ENCODE measurements around the gene FGD3.
"Not testable (repeated sequence)": the region's sequence is repeated elsewhere in the genome, so short reads cannot be mapped to it uniquely, and the experiment has no call there.

- not testable (repeated sequence) for TF ChIP-seq EZH2 (IDR thresholded peaks at IDR 0.05; ENCODE audit: low read length, missing control alignments)
- TF ChIP-seq, protein P1, sequence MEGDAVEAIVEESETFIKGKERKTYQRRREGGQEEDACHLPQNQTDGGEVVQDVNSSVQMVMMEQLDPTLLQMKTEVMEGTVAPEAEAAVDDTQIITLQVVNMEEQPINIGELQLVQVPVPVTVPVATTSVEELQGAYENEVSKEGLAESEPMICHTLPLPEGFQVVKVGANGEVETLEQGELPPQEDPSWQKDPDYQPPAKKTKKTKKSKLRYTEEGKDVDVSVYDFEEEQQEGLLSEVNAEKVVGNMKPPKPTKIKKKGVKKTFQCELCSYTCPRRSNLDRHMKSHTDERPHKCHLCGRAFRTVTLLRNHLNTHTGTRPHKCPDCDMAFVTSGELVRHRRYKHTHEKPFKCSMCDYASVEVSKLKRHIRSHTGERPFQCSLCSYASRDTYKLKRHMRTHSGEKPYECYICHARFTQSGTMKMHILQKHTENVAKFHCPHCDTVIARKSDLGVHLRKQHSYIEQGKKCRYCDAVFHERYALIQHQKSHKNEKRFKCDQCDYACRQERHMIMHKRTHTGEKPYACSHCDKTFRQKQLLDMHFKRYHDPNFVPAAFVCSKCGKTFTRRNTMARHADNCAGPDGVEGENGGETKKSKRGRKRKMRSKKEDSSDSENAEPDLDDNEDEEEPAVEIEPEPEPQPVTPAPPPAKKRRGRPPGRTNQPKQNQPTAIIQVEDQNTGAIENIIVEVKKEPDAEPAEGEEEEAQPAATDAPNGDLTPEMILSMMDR (conservative IDR thresholded peaks at IDR 0.05 in 1 of 2, IDR thresholded peaks at IDR 0.05 in 1 of 2; ENCODE audit: low read depth in 1 of 2, low read length in 2 of 2): not testable (repeated sequence)
These were observed 51.5 kb downstream of the FGD3 start for GRCh38 chr9:92998871-92999270.

All from fibroblast of lung (primary cell).